Nephron progenitor cell (in vitro differentiated cells): ENCODE measurements around the gene FRMD4A.

ENCODE experiments used
- DNase-seq: peaks from one replicate; pipeline ENCODE4 v3.0.0; 2021
- H3K27ac Mint-ChIP-seq: 2 replicates; pipeline ENCODE4 v1.8.0; 2021; ENCODE audit warnings: mild to moderate bottlenecking, moderate library complexity, mixed read lengths
- H3K27me3 Mint-ChIP-seq: 2 replicates; pipeline ENCODE4 v1.8.0; 2021; ENCODE audit warnings: mild to moderate bottlenecking, low read depth, mixed read lengths; ENCODE audit not compliant: poor library complexity
- H3K36me3 Mint-ChIP-seq: 2 replicates; pipeline ENCODE4 v1.8.0; 2021; ENCODE audit warnings: low read depth, mixed read lengths
- H3K4me1 Mint-ChIP-seq: 2 replicates; pipeline ENCODE4 v1.8.0; 2021; ENCODE audit warnings: mixed read lengths
- H3K4me3 Mint-ChIP-seq: 2 replicates; pipeline ENCODE4 v1.8.0; 2021; ENCODE audit warnings: mild to moderate bottlenecking, moderate library complexity, mixed read lengths
- H3K9me3 Mint-ChIP-seq: 2 replicates; pipeline ENCODE4 v1.8.0; 2021; ENCODE audit warnings: mild to moderate bottlenecking, moderate library complexity, mixed read lengths
- TF ChIP-seq, protein P1 (sequence below): fragments of 200-600 bp; sonication (generic); IDR thresholded peaks from 2 replicates; pipeline ENCODE4 v1.5.0; 2021; ENCODE audit warnings: antibody characterized with exemption

Gene FRMD4A

DNA sequence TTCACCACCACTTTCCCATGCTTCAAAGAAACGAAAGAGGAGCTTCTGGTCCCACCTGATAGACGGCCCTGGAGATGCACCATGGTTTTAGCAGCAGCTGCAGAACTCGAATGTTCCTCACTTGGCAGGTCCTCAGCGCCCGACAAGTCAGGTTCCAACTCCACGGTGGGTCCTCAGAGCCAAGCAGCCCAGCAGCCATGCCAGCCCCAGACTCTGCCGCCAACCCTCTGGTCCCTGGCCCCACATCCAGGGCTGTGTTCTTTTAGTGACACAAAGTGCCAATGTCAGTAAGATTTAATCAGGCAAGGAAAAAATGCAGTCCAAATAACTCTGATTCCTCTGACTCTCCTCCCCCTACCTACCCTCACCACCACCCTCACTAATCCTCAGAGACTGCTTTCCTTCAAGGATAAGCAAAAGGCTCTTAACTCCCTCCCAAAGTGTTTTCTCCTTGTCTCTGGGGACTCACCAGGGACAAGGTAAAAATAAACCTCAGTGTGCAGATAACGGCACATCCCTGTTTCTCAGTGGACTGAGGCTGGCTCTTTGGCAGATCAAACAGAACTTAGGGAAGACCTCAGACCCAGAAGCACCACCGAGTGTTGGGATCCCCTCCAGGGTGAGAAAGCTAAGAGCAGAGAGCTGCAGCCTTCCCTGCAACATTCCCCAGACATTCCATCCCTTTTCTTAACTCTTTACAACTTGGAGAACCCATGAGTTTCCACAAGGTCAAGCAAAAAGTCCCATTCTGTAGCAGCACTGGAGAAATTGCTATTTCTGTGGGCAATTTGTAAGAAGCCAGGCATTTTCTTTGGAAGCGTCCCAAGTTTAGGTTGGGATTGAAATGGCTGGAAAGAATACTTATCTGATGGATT lies 358.9 kb downstream of the FRMD4A start:
- H3K27ac Mint-ChIP-seq, result peak overlapping the region; percentile 70
- peaks cover 42% of the 10 kb centered on the region for H3K4me1 Mint-ChIP-seq
- DNase-seq, result no peak
- no peaks in the 10 kb centered on the region for H3K27me3 Mint-ChIP-seq
- TF ChIP-seq, protein P1, sequence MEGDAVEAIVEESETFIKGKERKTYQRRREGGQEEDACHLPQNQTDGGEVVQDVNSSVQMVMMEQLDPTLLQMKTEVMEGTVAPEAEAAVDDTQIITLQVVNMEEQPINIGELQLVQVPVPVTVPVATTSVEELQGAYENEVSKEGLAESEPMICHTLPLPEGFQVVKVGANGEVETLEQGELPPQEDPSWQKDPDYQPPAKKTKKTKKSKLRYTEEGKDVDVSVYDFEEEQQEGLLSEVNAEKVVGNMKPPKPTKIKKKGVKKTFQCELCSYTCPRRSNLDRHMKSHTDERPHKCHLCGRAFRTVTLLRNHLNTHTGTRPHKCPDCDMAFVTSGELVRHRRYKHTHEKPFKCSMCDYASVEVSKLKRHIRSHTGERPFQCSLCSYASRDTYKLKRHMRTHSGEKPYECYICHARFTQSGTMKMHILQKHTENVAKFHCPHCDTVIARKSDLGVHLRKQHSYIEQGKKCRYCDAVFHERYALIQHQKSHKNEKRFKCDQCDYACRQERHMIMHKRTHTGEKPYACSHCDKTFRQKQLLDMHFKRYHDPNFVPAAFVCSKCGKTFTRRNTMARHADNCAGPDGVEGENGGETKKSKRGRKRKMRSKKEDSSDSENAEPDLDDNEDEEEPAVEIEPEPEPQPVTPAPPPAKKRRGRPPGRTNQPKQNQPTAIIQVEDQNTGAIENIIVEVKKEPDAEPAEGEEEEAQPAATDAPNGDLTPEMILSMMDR, result no peak
- no peak overlapping the region for H3K4me3 Mint-ChIP-seq
- no peaks in the 10 kb centered on the region for H3K36me3 Mint-ChIP-seq
- no peaks in the 10 kb centered on the region for H3K9me3 Mint-ChIP-seq

DNA sequence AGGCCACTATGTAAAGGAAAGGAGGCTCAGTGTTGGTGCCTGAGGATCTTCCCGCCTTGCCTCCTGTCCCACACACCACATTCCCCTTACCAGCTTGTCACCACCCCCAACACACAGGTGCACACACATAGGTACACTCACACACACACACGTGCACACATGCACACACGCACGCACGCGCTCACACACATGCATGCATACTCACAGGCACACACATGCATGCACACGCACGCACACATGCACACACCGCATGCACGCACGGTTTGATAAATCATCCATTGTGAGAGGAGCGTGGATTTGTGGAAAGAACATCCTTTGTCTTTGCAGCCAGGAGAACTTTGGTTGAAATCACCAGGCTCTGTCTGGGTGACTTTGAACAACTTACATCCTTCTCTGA lies 359.8 kb downstream of the FRMD4A start:
- TF ChIP-seq, protein P1, result no peak
- H3K4me3 Mint-ChIP-seq, result no peak overlapping the region
- no peak for DNase-seq
- no peak overlapping the region for H3K27ac Mint-ChIP-seq
- no peaks in the 10 kb centered on the region for H3K27me3 Mint-ChIP-seq
- H3K4me1 Mint-ChIP-seq, result peaks cover 36% of the 10 kb centered on the region
- H3K9me3 Mint-ChIP-seq, result no peaks in the 10 kb centered on the region
- no peaks in the 10 kb centered on the region for H3K36me3 Mint-ChIP-seq

DNA sequence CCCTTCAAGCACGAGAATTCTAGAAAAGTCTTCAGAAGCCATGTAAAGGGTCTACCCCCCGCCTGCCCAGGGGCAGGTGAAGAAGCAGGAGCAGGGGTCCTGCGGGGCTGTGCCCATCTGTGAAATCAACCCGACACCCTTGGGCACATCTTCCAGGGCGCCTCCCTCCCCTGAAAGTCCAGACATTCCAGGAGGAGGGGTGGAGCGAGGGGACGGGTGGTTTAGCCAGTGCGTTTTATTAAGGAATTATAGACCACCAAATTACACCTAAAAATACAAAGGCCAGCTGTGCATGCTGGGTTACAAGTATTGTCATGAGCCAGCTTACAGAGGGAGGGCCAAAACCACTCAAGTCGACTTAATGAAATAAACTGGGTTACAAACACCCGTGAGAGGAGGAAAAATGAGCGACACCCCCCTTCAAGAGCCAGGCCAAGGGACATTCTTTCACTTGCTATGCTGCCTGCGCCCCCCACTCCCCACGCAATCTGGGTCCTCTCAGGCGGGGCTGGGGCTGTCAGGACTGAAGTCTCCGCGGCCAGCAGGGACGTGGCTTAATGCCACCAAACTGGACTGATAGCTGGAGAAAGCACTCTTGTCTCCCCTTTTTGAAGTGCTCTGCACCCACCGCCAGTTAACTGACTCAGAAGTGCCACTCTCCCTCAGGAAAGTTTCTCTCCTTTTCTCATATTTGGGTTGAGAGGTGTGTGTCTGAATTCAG lies 360.3 kb downstream of the FRMD4A start:
- no peak overlapping the region for H3K4me3 Mint-ChIP-seq

DNA sequence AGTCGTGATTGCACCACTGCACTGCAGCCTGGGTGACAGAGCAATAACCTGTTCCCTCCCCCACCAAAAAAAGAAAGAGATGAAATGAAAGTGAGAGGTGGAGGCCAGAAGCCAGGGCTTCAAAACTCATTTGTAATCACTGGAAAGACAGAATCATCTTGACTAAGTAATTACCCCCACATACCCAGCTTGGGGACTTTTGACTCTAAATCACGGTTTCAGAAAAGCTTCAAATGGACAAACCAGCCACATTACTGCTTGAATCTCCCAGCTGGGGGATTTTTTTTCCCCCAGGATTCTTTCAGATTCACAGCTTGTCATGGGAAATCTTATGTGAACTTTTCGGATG lies 361.0 kb downstream of the FRMD4A start:
- Mint-ChIP-seq H3K9me3 (no peaks in the 10 kb centered on the region), H3K27ac (no peak overlapping the region), H3K36me3 (no peaks in the 10 kb centered on the region), H3K4me3 (no peak overlapping the region), H3K27me3 (no peaks in the 10 kb centered on the region), H3K4me1 (peaks cover 40% of the 10 kb centered on the region)
- TF ChIP-seq, protein P1, result no peak
- DNase-seq, result no peak

More for the DNA sequence above, 360.3 kb downstream of the FRMD4A start:
- Mint-ChIP-seq H3K36me3 (no peaks in the 10 kb centered on the region), H3K27me3 (no peaks in the 10 kb centered on the region), H3K4me1 (peaks cover 36% of the 10 kb centered on the region), H3K27ac (no peak overlapping the region), H3K9me3 (no peaks in the 10 kb centered on the region)
- TF ChIP-seq, protein P1, result no peak
- no peak for DNase-seq

DNA sequence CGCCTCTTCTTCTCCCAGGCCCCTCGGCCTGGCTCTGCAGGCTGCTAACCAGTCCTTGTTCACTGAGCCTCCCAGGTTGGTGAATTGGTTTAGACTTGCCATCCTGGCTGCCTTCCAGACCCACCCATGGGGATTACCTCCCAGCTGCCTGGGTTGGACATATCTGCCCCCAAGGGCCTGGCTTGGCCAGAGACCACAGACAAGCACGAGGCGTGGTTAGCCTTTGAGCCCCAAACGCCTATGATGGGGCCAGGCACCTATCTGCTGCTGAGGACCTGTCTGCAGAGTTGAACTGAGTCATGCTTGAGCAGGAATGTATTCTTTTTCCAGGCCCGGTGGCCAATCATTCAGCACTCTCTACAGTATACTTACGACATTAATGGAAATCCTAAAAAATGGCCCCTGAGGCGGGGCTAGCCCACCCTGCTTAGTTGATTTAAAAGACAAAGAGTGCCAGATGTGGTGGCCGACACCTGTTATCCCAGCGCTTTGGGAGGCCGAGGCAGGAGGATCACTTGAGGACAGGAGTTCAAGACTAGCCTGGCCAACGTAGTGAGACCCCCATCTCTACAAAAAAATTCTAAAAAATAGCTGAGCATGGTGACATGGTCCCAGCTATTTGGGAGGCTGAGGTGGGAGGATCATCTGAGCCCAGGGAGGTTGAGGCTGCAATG lies 361.5 kb downstream of the FRMD4A start:
- H3K4me3 Mint-ChIP-seq, result no peak overlapping the region
- H3K36me3 Mint-ChIP-seq, result no peaks in the 10 kb centered on the region
- TF ChIP-seq, protein P1, result no peak
- H3K4me1 Mint-ChIP-seq, result peaks cover 45% of the 10 kb centered on the region
- no peaks in the 10 kb centered on the region for H3K9me3 Mint-ChIP-seq
- no peak overlapping the region for H3K27ac Mint-ChIP-seq
- no peak for DNase-seq
- no peaks in the 10 kb centered on the region for H3K27me3 Mint-ChIP-seq
